SK-N-SH treated with all-trans-retinoic acid at 6 μM for 48 hours (cell line): Measurements from ENCODE around the gene NUP205.

Experiments used
- ATAC-seq: fragments of 200-7000 bp; cut with Tn5 transposase; 3 replicates; pipeline ENCODE4 v1.9.1; 2020; ENCODE audit warnings: mild to moderate bottlenecking, moderate library complexity
- ARNTL ChIP-seq: fragments of 450-650 bp; formaldehyde crosslinking; IDR thresholded peaks from 2 replicates; pipeline ENCODE4 v1.5.0; 2020; ENCODE audit warnings: low read depth, mild to moderate bottlenecking, moderate library complexity, borderline replicate concordance
- BACH2 ChIP-seq: fragments of 250-450 bp; sonication (Bioruptor Pico); IDR thresholded peaks from 2 replicates; pipeline ENCODE4 v1.9.0; 2021; ENCODE audit warnings: mild to moderate bottlenecking, borderline replicate concordance
- CREB5 ChIP-seq: fragments of 250-450 bp; sonication (Bioruptor Pico); IDR thresholded peaks from 2 replicates; pipeline ENCODE4 v1.5.1; 2020; ENCODE audit warnings: low read depth, mild to moderate bottlenecking, moderate library complexity
- CSDC2 ChIP-seq: fragments of 250-450 bp; sonication (Bioruptor Pico); IDR thresholded peaks from 2 replicates; pipeline ENCODE4 v1.5.0; 2020; ENCODE audit warnings: mild to moderate bottlenecking, moderate library complexity
- CSRNP3 ChIP-seq: fragments of 250-450 bp; sonication (Bioruptor Pico); IDR thresholded peaks from 2 replicates; pipeline ENCODE4 v1.5.1; 2021; ENCODE audit warnings: mild to moderate bottlenecking, moderate library complexity
- ESRRG ChIP-seq: fragments of 250-450 bp; sonication (Bioruptor Pico); IDR thresholded peaks from 2 replicates; pipeline ENCODE4 v1.6.1; 2021; ENCODE audit warnings: mild to moderate bottlenecking
- GLIS3 ChIP-seq: fragments of 250-450 bp; sonication (Bioruptor Pico); IDR thresholded peaks from 2 replicates; pipeline ENCODE4 v1.5.0; 2020; ENCODE audit warnings: mild to moderate bottlenecking, moderate library complexity
- ISL1 ChIP-seq: fragments of 250-450 bp; sonication (Bioruptor Pico); IDR thresholded peaks from 2 replicates; pipeline ENCODE4 v2.1.2; 2022; ENCODE audit warnings: mild to moderate bottlenecking, moderate library complexity
- OSR1 ChIP-seq: fragments of 250-450 bp; sonication (Bioruptor Pico); IDR thresholded peaks from 2 replicates; pipeline ENCODE4 v1.8.0; 2022; ENCODE audit warnings: moderate library complexity, mild to moderate bottlenecking, inconsistent platforms
- PATZ1 ChIP-seq: fragments of 250-450 bp; sonication (Bioruptor Pico); IDR thresholded peaks from 2 replicates; pipeline ENCODE4 v1.8.0; 2020; ENCODE audit warnings: mild to moderate bottlenecking, moderate library complexity, borderline replicate concordance
- POU6F1 ChIP-seq: fragments of 250-450 bp; sonication (Bioruptor Pico); IDR thresholded peaks from 2 replicates; pipeline ENCODE4 v1.8.0; 2021; ENCODE audit warnings: low read depth, mild to moderate bottlenecking, moderate library complexity, borderline replicate concordance
- PPARA ChIP-seq: fragments of 250-450 bp; sonication (Bioruptor Pico); IDR thresholded peaks from 2 replicates; pipeline ENCODE4 v1.5.0; 2020; ENCODE audit warnings: mild to moderate bottlenecking, borderline replicate concordance
- RARB ChIP-seq: fragments of 250-450 bp; sonication (Bioruptor Pico); IDR thresholded peaks from 2 replicates; pipeline ENCODE4 v1.8.0; 2021; ENCODE audit warnings: mild to moderate bottlenecking, moderate library complexity
- SNAI2 ChIP-seq: fragments of 250-450 bp; sonication (Bioruptor Pico); IDR thresholded peaks from 2 replicates; pipeline ENCODE4 v1.5.0; 2020; ENCODE audit warnings: mild to moderate bottlenecking, moderate library complexity
- TCF4 ChIP-seq: fragments of 250-450 bp; sonication (Bioruptor Pico); IDR thresholded peaks from 2 replicates; pipeline ENCODE4 v1.8.0; 2021; ENCODE audit warnings: mild to moderate bottlenecking, moderate library complexity, borderline replicate concordance
- TOX ChIP-seq: fragments of 250-450 bp; sonication (Bioruptor Pico); IDR thresholded peaks from 2 replicates; pipeline ENCODE4 v1.8.0; 2021; ENCODE audit warnings: mild to moderate bottlenecking, moderate library complexity, borderline replicate concordance
- TSHZ2 ChIP-seq: fragments of 250-450 bp; sonication (Bioruptor Pico); IDR thresholded peaks from 2 replicates; pipeline ENCODE4 v1.5.0; 2020; ENCODE audit warnings: mild to moderate bottlenecking, moderate library complexity
- ZC3H10 ChIP-seq: fragments of 250-450 bp; sonication (Bioruptor Pico); IDR thresholded peaks from 2 replicates; pipeline ENCODE4 v1.5.1; 2021; ENCODE audit warnings: mild to moderate bottlenecking, moderate library complexity
- ZFP3 ChIP-seq: fragments of 250-450 bp; sonication (Bioruptor Pico); IDR thresholded peaks from 2 replicates; pipeline ENCODE4 v1.5.0; 2020; ENCODE audit warnings: mild to moderate bottlenecking, moderate library complexity
- ZFP30 ChIP-seq: fragments of 450-650 bp; formaldehyde crosslinking; IDR thresholded peaks from 2 replicates; pipeline ENCODE4 v1.5.0; 2022; ENCODE audit warnings: mild to moderate bottlenecking, moderate library complexity
- ZNF565 ChIP-seq: fragments of 450-650 bp; formaldehyde crosslinking; conservative IDR thresholded peaks from 2 replicates; pipeline ENCODE4 v1.5.0; 2020; ENCODE audit warnings: low read depth, mild to moderate bottlenecking, moderate library complexity
- ZNF70 ChIP-seq: fragments of 450-650 bp; formaldehyde crosslinking; IDR thresholded peaks from 2 replicates; pipeline ENCODE4 v1.5.0; 2020; ENCODE audit warnings: mild to moderate bottlenecking, moderate library complexity
- ZNF8 ChIP-seq: fragments of 450-650 bp; formaldehyde crosslinking; IDR thresholded peaks from 2 replicates; pipeline ENCODE4 v1.5.0; 2020; ENCODE audit warnings: mild to moderate bottlenecking, moderate library complexity

The NUP205 gene

GRCh38 chr7:135536150-135536549, 21.6 kb upstream of the NUP205 start:
- TF ChIP-seq ZFP30 (CRISPR knock-in tag) (no peak), SNAI2 (no peak), ZNF70 (CRISPR knock-in tag) (no peak), POU6F1 (CRISPR knock-in tag) (no peak), PATZ1 (CRISPR knock-in tag) (no peak), BACH2 (CRISPR knock-in tag) (no peak), RARB (CRISPR knock-in tag) (no peak), ZNF565 (no peak), ZFP3 (CRISPR knock-in tag) (no peak), ZC3H10 (CRISPR knock-in tag) (no peak), PPARA (CRISPR knock-in tag) (no peak), ZNF8 (CRISPR knock-in tag) (no peak)
- no peak for ATAC-seq

- TF ChIP-seq GLIS3 (CRISPR knock-in tag) (no peak), CSRNP3 (CRISPR knock-in tag) (no peak), TOX (CRISPR knock-in tag) (no peak), ZC3H10 (CRISPR knock-in tag) (no peak), TCF4 (CRISPR knock-in tag) (no peak), ZFP3 (CRISPR knock-in tag) (no peak), ZFP30 (CRISPR knock-in tag) (no peak), ZNF565 (no peak), OSR1 (CRISPR knock-in tag) (no peak), TSHZ2 (CRISPR knock-in tag) (no peak), RARB (CRISPR knock-in tag) (no peak), BACH2 (CRISPR knock-in tag) (no peak), ISL1 (CRISPR knock-in tag) (no peak)
- ATAC-seq = no peak
Observed at GRCh38 chr7:135537453-135537852, 20.3 kb upstream of the NUP205 start.

- ATAC-seq = no peak
- TF ChIP-seq ZFP3 (CRISPR knock-in tag) (no peak), TSHZ2 (CRISPR knock-in tag) (no peak), ARNTL (CRISPR knock-in tag) (no peak), PATZ1 (CRISPR knock-in tag) (no peak), SNAI2 (no peak), CREB5 (no peak), GLIS3 (CRISPR knock-in tag) (no peak), CSDC2 (CRISPR knock-in tag) (no peak), ZC3H10 (CRISPR knock-in tag) (no peak), OSR1 (CRISPR knock-in tag) (no peak), PPARA (CRISPR knock-in tag) (no peak), TCF4 (CRISPR knock-in tag) (no peak), RARB (CRISPR knock-in tag) (no peak), ISL1 (CRISPR knock-in tag) (no peak), TOX (CRISPR knock-in tag) (no peak), ZNF8 (CRISPR knock-in tag) (no peak), ESRRG (CRISPR knock-in tag) (no peak)
Observed at GRCh38 chr7:135537905-135538304, 19.8 kb upstream of the NUP205 start.
